Dermis blood vessel endothelial cell (primary cell): Measurements from ENCODE around the gene BACE2. TPM values are rescaled to one million over a fixed set of nuclear protein-coding genes. Genes with fewer than 3 reads are reported as not detected.
A peak's percentile ranks its signal among the peaks of the same experiment; 100 is the strongest.

ENCODE experiments used
- DNase-seq: peaks from one replicate; pipeline ENCODE4 v3.0.0; 2010
- total RNA-seq: library from RNA; depleted of rRNA; stranded (reverse); fragments of >200 nt; gene quantifications from 2 replicates; pipeline ENCODE4 v1.2.3, GENCODE V29; 2014

BACE2 gene
- total RNA-seq: 571 and 696 TPM in 2 replicates

DNA sequence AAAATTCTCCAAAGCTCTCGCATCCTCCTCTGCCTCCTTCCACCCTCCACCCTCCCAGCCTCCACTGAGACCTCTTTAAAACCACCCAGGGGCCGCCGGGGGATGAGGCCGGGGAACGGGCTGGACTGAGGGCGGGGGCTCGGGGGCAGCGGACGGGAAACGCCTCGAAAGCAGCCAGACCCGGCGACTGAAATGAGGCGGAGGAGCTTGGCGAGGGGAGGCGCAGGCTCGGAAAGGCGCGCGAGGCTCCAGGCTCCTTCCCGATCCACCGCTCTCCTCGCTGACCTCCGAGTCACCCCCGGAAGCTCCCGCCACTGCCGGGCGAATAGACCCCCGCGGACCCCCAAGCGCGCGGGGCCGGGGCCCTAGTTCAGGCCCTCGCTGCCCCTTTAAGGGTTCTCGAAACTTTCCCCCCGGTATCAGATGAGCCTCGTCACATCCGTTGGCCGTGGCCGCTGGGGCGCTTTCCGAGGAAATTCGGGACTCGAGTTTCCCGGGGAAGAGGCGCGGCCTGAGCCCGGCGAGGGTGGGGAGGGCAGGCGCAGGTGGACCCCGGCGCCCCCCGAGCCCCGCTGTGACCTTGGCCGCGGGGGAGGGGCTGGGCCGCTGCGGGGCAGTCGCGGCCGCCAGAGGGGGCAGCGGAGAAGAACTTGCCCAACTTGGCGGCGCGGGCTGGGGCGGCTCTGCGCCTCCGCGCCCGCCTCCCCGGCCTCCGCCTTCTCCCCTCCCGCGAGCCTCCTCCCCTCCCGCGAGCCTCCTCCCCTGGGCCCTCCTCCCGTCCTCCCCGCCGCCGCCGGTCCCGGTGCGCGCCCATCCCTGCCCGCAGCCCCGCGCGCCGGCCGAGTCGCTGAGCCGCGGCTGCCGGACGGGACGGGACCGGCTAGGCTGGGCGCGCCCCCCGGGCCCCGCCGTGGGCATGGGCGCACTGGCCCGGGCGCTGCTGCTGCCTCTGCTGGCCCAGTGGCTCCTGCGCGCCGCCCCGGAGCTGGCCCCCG, at the start of gene BACE2:
BACE2 (plus strand) TSS at position 813 of the 995 bp plus-strand sequence; CDS start at position 917, 104 bp downstream.
- peak; percentile 83 for DNase-seq

- no peak for DNase-seq
These were observed 48.1 kb upstream of the BACE2 start for GRCh38 chr21:41119901-41120300.

DNA sequence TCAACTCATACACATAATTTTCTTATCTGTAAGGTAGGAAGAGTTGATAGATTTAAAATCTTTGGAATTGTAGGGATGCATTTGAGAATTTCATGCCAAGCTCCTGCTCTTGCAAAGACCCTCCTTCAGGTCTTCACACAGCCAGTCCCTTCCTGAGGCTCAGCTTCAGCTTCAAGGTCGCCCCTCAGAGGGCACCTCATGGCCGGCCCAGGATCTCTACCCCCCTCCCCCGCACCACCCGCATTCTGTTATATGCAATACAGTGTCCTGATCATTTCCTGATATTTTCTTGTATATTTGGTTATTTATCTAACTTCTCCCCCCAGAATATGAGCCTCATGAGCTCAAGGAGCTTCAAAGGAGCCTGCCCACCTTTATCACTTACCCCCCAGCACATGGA, 47.0 kb upstream of the BACE2 start:
- no peak for DNase-seq

DNA sequence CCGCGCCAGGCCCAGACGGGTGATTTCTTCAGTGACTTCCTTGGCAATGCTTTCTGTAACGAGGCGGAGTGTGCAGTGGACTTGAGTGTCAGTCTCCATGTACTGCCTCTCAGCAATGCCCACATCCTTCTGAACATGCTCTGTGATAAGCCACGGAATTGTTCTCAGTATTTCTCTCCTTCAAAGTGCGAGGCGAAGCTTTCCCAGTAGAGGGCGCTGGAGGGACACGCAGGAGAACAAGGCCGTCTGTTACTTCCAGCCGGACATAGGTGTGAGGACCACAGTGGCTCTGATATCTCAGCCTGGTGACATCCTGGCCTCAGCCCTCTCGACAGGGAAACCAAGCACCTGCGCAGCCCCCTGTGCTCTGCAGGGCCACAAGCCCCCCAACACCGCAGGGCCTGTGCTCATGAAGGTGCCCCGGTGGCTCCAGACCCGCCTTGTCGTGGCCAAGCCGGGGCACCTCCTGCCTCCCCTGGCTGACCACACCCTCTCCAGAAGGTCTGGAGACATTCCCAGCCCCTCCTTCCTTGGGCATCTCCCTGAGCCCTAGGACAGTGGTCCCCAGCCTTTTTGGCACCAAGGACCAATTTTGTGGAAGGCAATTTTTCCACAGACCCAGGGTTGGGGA, 46.1 kb upstream of the BACE2 start:
- peak; percentile 93 for DNase-seq

GRCh38 chr21:41124641-41125201, 43.2 kb upstream of the BACE2 start:
- DNase-seq: no peak

DNA sequence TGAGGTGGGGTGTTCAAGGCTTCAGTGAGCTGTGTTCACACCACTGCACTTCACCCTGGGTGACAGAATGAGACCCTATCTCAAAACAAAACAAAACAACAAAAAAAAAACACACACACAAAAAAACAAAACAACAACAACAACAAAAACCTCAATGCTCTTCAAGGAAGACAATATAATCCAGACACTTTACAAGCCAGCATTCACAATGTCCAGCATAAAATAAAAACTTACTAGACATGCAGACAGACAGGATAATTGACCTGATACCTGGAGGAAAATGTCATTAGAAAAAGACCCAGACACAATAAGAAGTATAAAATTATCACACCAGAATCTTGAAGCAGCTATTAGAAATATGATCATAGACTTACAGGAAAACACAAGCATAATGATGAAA, 39.0 kb upstream of the BACE2 start:
- DNase-seq: no peak

DNA sequence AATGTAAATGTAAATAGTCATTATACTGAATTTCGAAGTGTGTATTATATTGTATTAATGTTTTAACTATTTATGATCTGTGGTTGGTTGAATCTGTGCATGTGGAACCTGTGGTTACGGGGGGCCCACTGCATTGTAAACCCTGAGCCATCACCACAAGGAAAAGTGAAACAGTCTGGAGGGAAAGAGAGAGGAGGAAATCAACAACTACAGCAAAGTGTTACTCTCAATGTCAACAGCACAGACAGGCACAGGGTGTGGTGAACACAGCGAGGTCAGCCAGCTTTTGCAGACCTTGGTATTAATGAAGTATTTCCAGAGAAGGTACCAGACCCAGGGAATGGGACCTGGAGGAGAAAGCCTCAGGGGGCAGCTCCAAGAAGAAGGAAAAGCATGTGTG, 37.1 kb upstream of the BACE2 start:
- no peak for DNase-seq

GRCh38 chr21:41133874-41134522, 34.0 kb upstream of the BACE2 start:
- peak; percentile 74 for DNase-seq

- no peak for DNase-seq
These were observed 32.2 kb upstream of the BACE2 start for GRCh38 chr21:41135746-41136145.

DNA sequence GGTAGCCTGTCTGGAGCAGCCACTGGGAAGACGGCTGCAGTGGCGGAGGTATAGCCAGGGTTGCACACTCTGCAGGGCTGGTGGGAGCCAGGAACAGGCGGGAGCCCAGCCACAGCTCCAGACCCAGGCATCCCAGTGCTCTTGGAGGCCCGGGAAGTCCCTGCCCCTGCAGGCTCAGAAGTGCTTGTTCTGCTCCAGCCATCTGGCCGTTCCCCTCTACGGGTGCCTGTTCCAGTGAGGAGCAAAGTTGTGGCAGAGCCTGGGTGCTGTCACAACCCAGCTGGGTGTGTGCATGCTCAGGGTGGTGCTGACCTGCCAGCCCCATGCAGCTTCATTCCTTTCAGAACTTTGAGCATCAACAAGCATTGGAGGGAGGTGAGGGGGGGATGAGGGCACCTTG, 31.7 kb upstream of the BACE2 start:
- no peak for DNase-seq

DNA sequence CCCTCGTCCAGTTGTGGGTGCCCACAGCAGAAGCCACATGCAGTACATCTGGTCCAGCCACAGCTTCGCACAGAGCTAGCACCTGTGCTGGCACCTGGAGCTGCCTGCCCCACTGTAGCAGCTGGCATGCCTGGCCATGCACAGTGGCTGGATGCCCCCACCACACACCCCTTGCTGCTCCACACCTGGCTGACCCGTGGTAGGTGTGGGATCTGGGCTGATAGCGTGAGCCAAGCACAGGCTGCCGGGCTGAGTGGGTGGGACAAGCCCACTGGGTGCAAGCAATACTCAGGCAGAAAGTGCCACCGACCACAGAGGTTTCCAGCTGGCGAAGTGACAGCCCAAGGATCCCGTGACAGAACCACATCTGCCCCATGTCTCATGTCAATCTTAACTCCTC, 30.6 kb upstream of the BACE2 start:
- DNase-seq: no peak

- DNase-seq: no peak
These were observed 30.1 kb upstream of the BACE2 start for GRCh38 chr21:41137889-41138288.

DNA sequence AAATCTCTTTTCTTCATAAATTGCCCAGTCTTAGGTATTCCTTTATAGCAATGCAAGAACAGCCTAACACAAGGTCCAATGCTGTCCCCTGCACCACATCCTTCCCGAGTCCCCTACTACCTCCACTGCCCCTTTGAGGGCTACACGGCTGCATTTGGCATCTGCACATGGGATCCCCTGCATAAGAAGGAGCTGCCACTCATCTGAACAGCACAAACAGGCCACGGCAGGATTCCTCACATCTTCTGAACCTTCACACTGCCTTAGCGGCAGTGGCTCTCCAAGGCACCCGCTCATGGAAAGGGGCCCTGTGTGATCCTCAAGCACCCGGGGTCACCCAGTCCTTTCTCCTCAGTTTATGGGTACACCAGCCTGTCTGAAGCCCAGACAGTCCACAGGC, 29.2 kb upstream of the BACE2 start:
- DNase-seq: no peak

DNA sequence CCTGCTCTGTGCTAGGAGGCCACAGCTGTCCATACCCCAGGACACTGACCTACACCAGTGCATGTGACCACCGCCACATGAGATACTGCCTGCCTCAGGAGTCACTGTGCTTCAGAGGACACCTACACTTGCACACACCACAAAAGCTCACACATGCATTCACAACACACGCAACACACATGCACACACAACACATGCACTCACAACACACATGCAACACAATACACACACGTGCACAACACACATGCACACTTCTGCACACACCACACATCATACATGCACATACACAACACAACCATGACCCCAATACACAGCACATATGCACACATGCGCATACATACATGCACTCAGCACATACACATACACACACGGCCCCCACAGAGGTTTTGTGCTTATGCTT, 28.7 kb upstream of the BACE2 start:
- no peak for DNase-seq

- no peak for DNase-seq
These were observed 28.0 kb upstream of the BACE2 start for GRCh38 chr21:41139951-41140350.

GRCh38 chr21:41141031-41141457, 26.9 kb upstream of the BACE2 start:
- DNase-seq: peak; percentile 88

- peak; percentile 68 for DNase-seq
These were observed 25.7 kb upstream of the BACE2 start for GRCh38 chr21:41142051-41142795.

DNA sequence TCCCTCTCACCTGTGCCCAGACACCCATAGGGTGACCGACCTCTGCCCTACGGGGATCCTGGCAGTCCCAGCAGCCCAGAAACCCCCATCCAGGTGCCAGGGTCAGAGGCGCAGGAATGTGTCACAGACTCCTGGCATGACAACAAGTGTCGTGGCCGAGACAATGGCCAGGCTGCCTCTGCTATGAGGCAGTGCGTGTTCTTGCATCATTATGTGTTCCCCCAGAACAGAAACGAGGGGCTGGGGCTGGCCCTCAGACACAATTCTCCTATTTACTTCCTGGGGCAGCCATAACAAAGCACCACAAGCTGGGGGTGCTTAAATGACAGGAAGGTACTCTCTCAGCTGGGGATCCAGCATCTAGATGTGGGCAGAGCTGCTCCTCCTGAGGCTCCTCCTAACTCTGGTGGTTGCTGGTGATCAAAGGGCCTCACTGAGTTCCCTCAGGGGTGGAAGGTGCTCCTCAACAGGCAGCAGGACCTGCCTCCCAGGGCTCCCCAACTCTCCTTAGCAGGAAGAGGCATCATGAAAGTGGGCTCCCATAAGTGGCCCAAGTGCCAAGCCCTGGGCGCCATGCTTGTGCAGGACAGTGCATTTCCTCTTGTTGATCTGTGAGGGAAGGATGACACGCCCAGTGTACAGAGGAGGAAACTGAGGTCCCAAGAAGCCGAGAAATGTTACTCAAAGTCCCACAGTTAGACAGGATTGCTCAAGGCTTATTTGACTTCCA, 24.2 kb upstream of the BACE2 start:
- no peak for DNase-seq

- DNase-seq: peak; percentile 60
These were observed 20.6 kb upstream of the BACE2 start for GRCh38 chr21:41147096-41147978.

GRCh38 chr21:41147979-41148355, 20.0 kb upstream of the BACE2 start:
- DNase-seq: no peak

GRCh38 chr21:41148798-41149197, 19.2 kb upstream of the BACE2 start:
- no peak for DNase-seq
